GM23248 (cell line): ENCODE measurements around the gene LKAAEAR1. TPM values are rescaled to one million over a fixed set of nuclear protein-coding genes. Genes with fewer than 3 reads are reported as not detected.

Experiments
- DNase-seq: peaks from one replicate; pipeline ENCODE4 v3.0.0-alpha.2; 2015
- H2AFZ ChIP-seq: fragments of 200-600 bp; sonication (generic); 2 replicates; pipeline ENCODE4 v1.6.1; 2016; ENCODE audit warnings: antibody characterized with exemption
- H3F3A ChIP-seq: fragments of 200-600 bp; sonication (generic); 2 replicates; pipeline ENCODE4 v1.6.1; 2016; ENCODE audit warnings: mild to moderate bottlenecking, antibody characterized with exemption, mixed run types; ENCODE audit not compliant: insufficient read depth
- H3K27ac ChIP-seq: fragments of 200-600 bp; sonication (generic); 2 replicates; pipeline ENCODE4 v1.5.1; 2016; ENCODE audit warnings: mild to moderate bottlenecking
- H3K27me3 ChIP-seq: fragments of 200-600 bp; sonication (generic); replicated peaks from 2 replicates; pipeline ENCODE4 v1.6.1; 2016; ENCODE audit warnings: mild to moderate bottlenecking; ENCODE audit not compliant: insufficient read depth
- H3K36me3 ChIP-seq: fragments of 200-600 bp; sonication (generic); 2 replicates; pipeline ENCODE4 v1.6.1; 2016; ENCODE audit warnings: low read depth, mild to moderate bottlenecking
- H3K4me1 ChIP-seq: fragments of 200-600 bp; sonication (generic); 2 replicates; pipeline ENCODE4 v1.6.1; 2016; ENCODE audit warnings: mild to moderate bottlenecking; ENCODE audit not compliant: insufficient read depth
- H3K4me2 ChIP-seq: fragments of 200-600 bp; sonication (generic); one replicate; pipeline ENCODE4 v1.6.1; 2016; ENCODE audit warnings: mild to moderate bottlenecking; ENCODE audit not compliant: unreplicated experiment
- H3K4me3 ChIP-seq: fragments of 200-600 bp; sonication (generic); 2 replicates; pipeline ENCODE4 v1.5.1; 2016; ENCODE audit warnings: mild to moderate bottlenecking
- H3K79me2 ChIP-seq: fragments of 200-600 bp; sonication (generic); 2 replicates; pipeline ENCODE4 v1.6.1; 2016; ENCODE audit warnings: mild to moderate bottlenecking; ENCODE audit not compliant: insufficient read depth
- H3K9ac ChIP-seq: fragments of 200-600 bp; sonication (generic); 2 replicates; pipeline ENCODE4 v1.6.1; 2016; ENCODE audit warnings: mild to moderate bottlenecking
- H3K9me2 ChIP-seq: fragments of 200-600 bp; sonication (generic); 2 replicates; pipeline ENCODE4 v1.6.1; 2016; ENCODE audit warnings: mixed run types, mild to moderate bottlenecking, moderate library complexity; ENCODE audit not compliant: insufficient read depth
- H3K9me3 ChIP-seq: fragments of 200-600 bp; sonication (generic); one replicate; pipeline ENCODE4 v1.6.1; 2017; ENCODE audit warnings: low read depth
- H4K20me1 ChIP-seq: fragments of 200-600 bp; sonication (generic); 2 replicates; pipeline ENCODE4 v1.6.0; 2016; ENCODE audit not compliant: insufficient read depth
- EZH2 ChIP-seq: fragments of 200-600 bp; sonication (generic); IDR thresholded peaks from 2 replicates; pipeline ENCODE4 v1.6.1; 2018; ENCODE audit warnings: antibody characterized with exemption, mild to moderate bottlenecking; ENCODE audit not compliant: insufficient read depth, poor library complexity, severe bottlenecking
- EZH2phosphoT487 ChIP-seq: fragments of 200-600 bp; sonication (generic); IDR thresholded peaks from 2 replicates; pipeline ENCODE4 v1.6.1; 2018; ENCODE audit warnings: antibody characterized with exemption, moderate library complexity, mild to moderate bottlenecking, low read depth; ENCODE audit not compliant: insufficient read depth
- WGBS, 2 experiments: methylation state at CpG; one replicate each; pipeline ENCODE4 v1.1.6; 2015 to 2017; ENCODE audit warnings: low lambda C conversion rate in 2 of 2, low coverage in 1 of 2; ENCODE audit errors: missing lambda C conversion rate in 2 of 2; 5-methylcytosine and 5-hydroxymethylcytosine counted together
- in situ Hi-C: fragments of 300-500 bp; cut with MboI; formaldehyde crosslinking; loops from 2 replicates; pipeline ENCODE4 v1.15.0; 2020
- polyA plus RNA-seq: library from polyadenylated mRNA; unstranded; fragments of >200 nt; fragmentation: Nextera tagmentation; extraction: Ambion mirVana; gene quantifications from 2 replicates; pipeline ENCODE4 v1.2.1, GENCODE V29; 2016
- total RNA-seq: library from RNA; depleted of rRNA; stranded (reverse); fragments of >200 nt; shearing (Covaris generic); gene quantifications from 2 replicates; pipeline ENCODE4 v1.2.3, GENCODE V29; 2014

The LKAAEAR1 gene
- total and polyA plus RNA-seq, 2 experiments from 2014 or later = 0.59 to 3.7 TPM

GRCh38 chr20:64074184-64074789, 9.9 kb downstream of the LKAAEAR1 start:
- Histone ChIP-seq H2AFZ (no peak overlapping the region), H3K4me3 (no peak overlapping the region), H3K27ac (no peak overlapping the region), H3F3A (no peaks in the 10 kb centered on the region), H3K9ac (no peak overlapping the region), H3K36me3 (no peaks in the 10 kb centered on the region), H3K9me3 (no peaks in the 10 kb centered on the region), H3K9me2 (no peaks in the 10 kb centered on the region), H3K4me2 (no peak overlapping the region), H3K79me2 (no peaks in the 10 kb centered on the region), H4K20me1 (no peaks in the 10 kb centered on the region), H3K27me3 (no peaks in the 10 kb centered on the region), H3K4me1 (peaks cover 10% of the 10 kb centered on the region)
- in situ Hi-C loops = no loop called here
- 90 to 95% methylated on average over 22 to 28 of the region's 28 CpGs for WGBS, 2 experiments
- TF ChIP-seq EZH2phosphoT487 (no peak), EZH2 (no peak)
- DNase-seq = no peak

- Histone ChIP-seq H3K4me3 (no peak overlapping the region), H3K36me3 (no peaks in the 10 kb centered on the region), H3K9ac (no peak overlapping the region), H3K9me3 (no peaks in the 10 kb centered on the region), H3K27ac (no peak overlapping the region), H4K20me1 (no peaks in the 10 kb centered on the region), H3K27me3 (no peaks in the 10 kb centered on the region), H2AFZ (no peak overlapping the region), H3F3A (no peaks in the 10 kb centered on the region), H3K4me1 (peaks cover 6% of the 10 kb centered on the region), H3K4me2 (no peak overlapping the region), H3K79me2 (no peaks in the 10 kb centered on the region), H3K9me2 (no peaks in the 10 kb centered on the region)
- TF ChIP-seq EZH2 = no peak
- TF ChIP-seq EZH2phosphoT487 = no peak
- 88 to 92% methylated on average over 23 to 37 of the region's 37 CpGs for WGBS, 2 experiments
- in situ Hi-C loops = no loop called here
- DNase-seq = no peak
These were observed 10.6 kb downstream of the LKAAEAR1 start for GRCh38 chr20:64073476-64074183.

GRCh38 chr20:64072498-64073063, 11.6 kb downstream of the LKAAEAR1 start:
- no peaks in the 10 kb centered on the region for H3K4me1 ChIP-seq
- no peaks in the 10 kb centered on the region for H3K9me2 ChIP-seq
- in situ Hi-C loops = no loop called here
- H3F3A ChIP-seq = no peaks in the 10 kb centered on the region
- H3K79me2 ChIP-seq = no peaks in the 10 kb centered on the region
- H4K20me1 ChIP-seq = no peaks in the 10 kb centered on the region
- no peak overlapping the region for H3K4me2 ChIP-seq
- DNase-seq = no peak
- no peak overlapping the region for H2AFZ ChIP-seq
- no peak overlapping the region for H3K9ac ChIP-seq
- H3K27ac ChIP-seq = no peak overlapping the region
- WGBS, 2 experiments = 81 to 84% methylated on average over 14 of the region's 14 CpGs
- no peaks in the 10 kb centered on the region for H3K27me3 ChIP-seq
- TF ChIP-seq EZH2 (no peak), EZH2phosphoT487 (no peak)
- no peaks in the 10 kb centered on the region for H3K36me3 ChIP-seq
- no peak overlapping the region for H3K4me3 ChIP-seq
- no peaks in the 10 kb centered on the region for H3K9me3 ChIP-seq

- Histone ChIP-seq H3K4me3 (no peak overlapping the region), H3K9me2 (no peaks in the 10 kb centered on the region), H3K36me3 (no peaks in the 10 kb centered on the region), H3K4me1 (no peaks in the 10 kb centered on the region), H3K27me3 (no peaks in the 10 kb centered on the region), H3K79me2 (no peaks in the 10 kb centered on the region), H3K9ac (no peak overlapping the region), H3F3A (no peaks in the 10 kb centered on the region), H3K27ac (no peak overlapping the region), H3K9me3 (no peaks in the 10 kb centered on the region), H3K4me2 (no peak overlapping the region), H2AFZ (no peak overlapping the region), H4K20me1 (no peaks in the 10 kb centered on the region)
- TF ChIP-seq EZH2phosphoT487 (no peak), EZH2 (no peak)
- no peak for DNase-seq
- WGBS, 2 experiments = 87 to 91% methylated on average over 22 to 30 of the region's 30 CpGs
- in situ Hi-C loops = no loop called here
These were observed 12.6 kb downstream of the LKAAEAR1 start for GRCh38 chr20:64071341-64072332.
